ENCODE results near the gene STAM2.
"Not testable (repeated sequence)": the region's sequence is repeated elsewhere in the genome, so short reads cannot be mapped to it uniquely, and the experiment has no call there.

The STAM2 gene

DNA sequence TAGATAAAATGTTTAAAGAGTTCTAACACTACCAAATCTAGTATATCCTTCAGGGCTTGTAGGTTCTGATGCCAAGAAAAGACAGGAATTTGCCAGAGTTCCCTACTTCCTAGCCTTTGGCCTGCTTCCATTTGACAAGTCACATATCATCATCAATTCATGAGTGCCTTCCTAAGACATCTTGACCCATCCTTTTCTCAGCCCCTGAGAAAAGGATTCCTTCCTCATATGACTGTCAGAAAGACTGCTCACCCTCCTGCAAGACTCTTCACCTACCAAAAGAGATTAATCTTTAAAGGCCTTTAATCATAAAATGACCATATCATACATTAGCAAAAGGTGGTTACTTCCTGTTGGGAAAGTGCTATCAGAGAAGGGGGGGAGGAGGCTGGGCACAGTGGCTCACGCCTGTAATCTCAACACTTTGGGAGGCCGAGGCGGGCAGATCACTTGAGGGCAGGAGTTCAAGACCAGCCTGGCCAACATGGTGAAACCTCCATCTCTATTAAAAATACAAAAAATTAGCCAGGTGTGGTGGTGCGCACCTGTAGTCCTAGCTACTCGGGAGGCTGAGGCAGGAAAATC, 3.3 kb downstream of the STAM2 start:
- not testable (repeated sequence) for DNase-seq, ATAC-seq

DNA sequence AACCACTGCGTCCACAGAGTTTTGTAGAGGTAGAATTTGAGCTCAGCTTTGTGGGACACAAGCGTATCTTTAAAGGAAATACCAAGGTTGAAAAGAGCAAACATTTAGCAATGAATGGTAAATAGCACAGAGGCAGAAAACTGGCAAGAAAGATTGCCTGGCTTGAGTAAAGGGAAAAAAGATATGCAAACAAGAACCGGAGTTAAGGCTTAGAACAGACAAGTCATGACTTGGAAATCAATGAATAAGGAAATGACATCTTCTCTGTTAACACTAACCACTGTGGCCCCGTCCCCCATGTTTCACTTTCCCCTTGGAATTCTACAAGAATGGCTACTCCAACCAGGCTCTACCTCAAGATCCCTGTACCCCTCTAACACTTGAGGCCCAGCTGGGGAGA, 3.8 kb downstream of the STAM2 start:
- no peak for DNase-seq
- ATAC-seq, result no peak

DNA sequence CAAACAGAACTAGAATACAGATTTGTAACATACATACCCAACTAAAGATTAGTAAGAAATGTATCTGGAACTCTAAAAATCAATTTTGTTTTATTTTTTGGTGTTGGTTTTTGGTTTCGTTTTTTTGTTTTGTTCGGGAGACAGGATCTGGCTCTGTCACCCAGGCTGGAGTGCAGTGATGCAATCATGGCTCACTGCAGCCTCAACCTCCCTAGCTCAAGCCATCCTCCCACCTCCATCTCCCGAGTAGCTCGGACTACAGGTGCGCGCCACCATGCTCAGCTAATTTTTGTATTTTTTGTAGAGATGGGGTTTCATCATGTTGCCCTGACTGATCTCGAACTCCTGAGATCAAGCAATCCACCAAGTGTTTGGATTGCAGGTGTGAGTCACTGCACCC, 6.4 kb downstream of the STAM2 start:
- not testable (repeated sequence) for DNase-seq, ATAC-seq

DNA sequence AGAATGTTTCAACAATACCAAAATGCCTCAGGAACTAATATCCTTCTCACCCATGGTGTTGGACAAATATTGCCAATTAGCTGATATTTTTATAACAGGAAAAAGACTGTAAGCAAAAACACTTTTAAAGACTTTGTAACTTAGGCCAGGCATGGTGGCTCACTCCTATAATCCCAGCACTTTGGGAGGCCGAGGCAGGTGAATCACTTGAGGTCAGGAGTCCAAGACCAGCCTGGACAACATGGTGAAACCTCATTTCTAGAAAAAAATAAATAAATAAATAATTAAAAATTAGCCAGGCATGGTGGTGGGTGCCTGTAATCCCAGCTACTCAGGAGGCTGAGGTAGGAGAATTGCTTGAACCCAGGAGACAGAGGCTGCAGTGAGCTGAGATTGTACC, 8.1 kb downstream of the STAM2 start:
- not testable (repeated sequence) for DNase-seq, ATAC-seq

DNA sequence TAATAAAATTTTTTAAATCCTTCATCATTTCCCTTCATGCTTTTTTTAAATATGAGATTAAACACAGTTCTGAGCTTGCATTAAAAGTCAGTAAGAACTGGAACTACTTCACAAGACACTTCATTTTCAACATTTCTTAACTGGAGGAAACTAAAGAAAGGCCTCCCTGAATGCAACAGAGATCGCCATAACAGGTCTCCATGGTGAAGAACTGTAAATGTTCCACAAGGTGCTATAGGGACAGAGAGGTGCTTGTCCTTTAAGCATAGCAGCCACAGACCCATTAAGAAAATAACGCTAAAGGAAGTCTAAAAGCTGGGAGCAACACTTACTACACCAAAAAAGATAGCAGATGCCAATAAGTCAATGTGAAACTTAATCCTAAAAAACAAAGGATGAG, 8.5 kb downstream of the STAM2 start:
- DNase-seq (no peak), ATAC-seq (no peak)

DNA sequence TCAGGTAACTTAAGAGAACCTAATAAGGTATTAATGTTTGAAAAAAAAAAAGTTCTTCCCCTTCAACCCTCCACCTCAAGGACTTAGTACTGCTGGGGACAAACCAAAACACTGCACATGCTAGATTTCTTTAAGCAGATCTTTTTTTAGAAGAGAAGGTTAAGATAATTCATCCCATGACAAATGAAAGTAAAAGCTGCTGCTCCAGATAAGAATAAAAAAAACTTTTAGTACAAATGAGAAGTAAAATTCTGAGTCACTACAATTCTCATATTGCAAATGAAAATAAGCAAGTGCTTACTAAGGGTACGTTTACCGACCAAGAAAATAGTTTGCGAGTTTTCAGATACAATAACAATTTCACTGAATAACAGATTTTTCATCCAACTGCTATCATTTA, 8.9 kb downstream of the STAM2 start:
- peak; percentile 46 for ATAC-seq
- DNase-seq, result no peak

DNA sequence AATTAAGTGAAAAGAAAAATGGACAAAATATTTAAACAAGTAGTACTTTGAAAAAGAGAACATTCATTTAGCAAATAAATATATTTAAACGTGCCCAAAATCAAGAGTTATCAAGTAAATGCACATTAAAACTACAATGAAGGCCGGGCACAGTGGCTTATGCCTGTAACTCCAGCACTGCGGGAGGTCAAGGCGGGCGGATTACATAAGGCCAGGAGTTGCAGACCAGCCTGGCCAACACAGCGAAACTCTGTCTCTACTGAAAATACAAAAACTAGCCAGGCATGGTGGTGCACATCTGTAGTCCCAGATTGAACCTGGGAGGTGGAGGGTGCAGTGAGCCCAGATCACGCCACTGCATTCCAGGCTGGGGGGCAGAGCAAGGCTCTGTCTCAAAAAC, 9.8 kb downstream of the STAM2 start:
- ATAC-seq (no peak), DNase-seq (no peak)

DNA sequence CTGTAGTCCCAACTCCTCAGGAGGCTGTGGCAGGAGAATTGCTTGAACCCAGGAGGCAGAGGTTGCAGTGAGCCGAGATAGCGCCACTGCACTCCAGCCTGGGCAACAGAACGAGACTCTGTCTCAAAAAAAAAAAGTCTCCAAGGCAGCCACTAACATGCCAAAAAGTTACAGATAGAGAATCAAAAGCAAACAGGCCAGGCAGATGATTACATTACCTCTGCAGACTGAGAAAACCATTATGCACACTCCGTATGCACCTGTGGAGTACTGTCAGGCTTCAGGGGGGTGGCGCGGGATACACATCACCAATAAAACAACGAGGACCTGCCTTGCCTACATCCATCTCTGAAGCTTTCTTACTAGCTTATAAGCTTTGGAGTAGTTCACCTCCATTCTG, 10.3 kb downstream of the STAM2 start:
- no peak for ATAC-seq
- no peak for DNase-seq

DNA sequence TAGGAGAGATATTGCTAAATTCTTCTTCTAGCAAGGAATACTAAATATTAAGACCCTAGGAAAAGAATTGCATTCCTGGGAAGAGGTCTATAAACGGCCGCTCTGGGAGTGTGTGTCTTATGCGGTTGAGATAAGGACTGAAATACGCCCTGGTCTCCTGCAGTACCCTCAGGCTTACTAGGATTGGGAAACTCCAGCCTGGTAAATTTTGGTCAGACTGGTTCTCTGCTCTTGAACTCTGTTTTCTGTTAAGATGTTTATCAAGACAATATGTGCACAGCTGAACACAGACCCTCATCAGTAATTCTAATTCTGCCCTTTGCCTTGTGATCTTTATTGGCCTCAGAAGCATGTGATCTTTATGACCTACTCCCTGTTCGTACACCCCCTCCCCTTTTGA, 11.9 kb downstream of the STAM2 start:
- not testable (repeated sequence) for DNase-seq, ATAC-seq

DNA sequence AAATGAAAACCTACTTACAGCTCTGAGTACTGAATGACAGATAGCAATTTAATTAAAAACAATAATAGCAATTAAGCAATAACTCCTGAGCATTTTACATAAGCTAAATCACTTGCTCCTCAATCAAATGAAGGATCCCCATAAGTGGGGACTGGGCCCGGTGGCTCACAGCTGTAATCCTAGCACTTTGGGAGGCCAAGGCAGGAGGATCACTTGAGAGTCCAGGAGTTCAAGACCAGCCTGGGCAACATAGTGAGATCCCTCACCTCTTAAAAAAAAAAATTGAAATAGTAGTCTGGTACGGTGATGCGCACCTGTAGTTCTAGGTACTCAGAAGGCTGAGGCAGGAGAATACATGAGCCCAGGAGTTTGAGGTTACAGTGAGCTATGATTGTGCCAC, 13.4 kb downstream of the STAM2 start:
- DNase-seq (no peak), ATAC-seq (no peak)

DNA sequence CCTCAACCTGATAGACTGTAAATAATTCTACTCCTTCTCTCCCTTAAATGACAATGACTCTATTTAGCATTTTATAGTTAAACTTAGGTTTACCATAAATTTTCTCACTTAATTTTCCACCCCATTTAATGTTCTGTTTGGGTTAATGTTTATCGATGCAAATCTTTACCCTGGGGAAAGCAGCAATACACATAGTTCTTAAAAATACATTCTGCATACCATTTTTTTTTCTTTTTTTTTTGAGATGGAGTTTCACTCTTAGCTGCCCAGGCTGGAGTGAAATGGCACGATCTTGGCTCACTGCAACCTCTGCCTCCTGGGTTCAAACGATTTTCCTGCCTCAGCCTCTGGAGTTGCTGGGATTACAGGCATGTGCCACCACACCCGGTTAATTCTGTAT, 14.0 kb downstream of the STAM2 start:
- DNase-seq, result no peak
- ATAC-seq, result no peak

DNA sequence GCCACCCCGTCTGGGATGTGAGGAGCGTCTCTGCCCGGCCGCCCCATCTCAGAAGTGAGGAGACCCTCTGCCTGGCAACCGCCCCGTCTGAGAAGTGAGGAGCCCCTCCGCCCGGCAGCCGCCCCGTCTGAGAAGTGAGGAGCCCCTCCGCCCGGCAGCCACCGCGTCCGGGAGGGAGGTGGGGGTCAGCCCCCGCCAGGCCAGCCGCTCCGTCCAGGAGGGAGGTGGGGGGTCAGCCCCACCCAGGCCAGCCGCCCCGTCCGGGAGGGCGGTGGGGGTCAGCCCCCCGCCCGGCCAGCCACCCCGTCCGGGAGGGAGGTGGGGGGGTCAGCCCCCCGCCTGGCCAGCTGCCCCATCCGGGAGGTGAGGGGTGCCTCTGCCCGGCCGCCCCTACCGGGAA, 15.2 kb downstream of the STAM2 start:
- DNase-seq, ATAC-seq: not testable (repeated sequence)

DNA sequence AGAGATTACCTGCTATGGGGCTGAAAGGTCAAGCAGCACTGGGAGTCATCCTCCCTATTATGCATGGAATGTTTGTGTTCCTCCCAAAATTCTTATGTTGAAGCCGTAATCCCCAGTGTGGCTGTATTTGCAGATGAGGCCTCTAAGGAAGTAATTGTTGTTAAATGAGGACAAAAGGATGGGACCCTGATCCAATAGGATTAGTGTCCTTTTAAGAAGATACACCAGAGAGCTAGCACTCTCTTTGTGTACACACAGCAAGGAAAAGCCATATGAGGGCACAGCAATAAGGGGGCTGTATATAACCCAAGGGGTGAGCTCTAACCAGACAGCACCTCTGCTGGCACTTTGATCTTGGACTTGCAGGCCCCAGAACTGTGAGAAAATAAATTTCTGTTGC, 18.3 kb downstream of the STAM2 start:
- DNase-seq, result no peak
- no peak for ATAC-seq

DNA sequence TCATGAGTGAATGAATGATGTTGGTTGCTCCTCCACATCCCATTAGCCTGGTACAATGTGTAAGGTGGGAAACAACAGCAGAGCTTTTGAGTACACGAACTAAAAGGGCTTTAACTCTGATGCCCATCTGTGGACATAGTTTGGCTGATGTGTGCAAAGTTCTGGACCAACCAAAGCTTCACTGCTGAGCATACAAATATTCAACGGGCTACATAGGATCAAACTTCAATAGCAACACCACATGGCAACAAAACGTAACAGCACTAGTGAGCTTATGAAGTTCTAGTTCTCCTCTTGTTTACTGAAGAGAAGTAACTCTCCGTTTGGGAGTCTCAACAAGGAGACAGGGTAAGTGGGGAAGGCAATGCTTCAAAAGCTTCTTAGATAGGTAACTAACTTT, 20.4 kb downstream of the STAM2 start:
- ATAC-seq (no peak), DNase-seq (no peak)

DNA sequence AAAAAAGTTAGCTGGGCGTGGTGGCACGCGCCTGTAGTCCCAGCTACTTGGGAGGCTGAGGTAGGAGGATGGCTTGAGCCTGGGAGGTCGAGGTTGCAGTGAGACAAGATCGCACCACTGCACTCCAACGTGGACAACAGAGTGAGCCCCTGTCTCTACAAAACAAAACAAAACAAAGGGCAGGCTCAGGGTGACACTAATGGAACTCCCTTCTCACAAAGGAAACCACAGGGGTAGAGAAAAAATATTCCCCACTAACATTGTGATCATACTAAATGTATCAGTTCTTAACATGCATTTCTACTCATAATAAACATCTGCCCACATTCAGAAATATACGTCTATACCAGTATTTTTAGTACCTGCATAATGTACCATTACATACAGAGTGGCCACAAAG, 21.1 kb downstream of the STAM2 start:
- DNase-seq (no peak), ATAC-seq (no peak)

DNA sequence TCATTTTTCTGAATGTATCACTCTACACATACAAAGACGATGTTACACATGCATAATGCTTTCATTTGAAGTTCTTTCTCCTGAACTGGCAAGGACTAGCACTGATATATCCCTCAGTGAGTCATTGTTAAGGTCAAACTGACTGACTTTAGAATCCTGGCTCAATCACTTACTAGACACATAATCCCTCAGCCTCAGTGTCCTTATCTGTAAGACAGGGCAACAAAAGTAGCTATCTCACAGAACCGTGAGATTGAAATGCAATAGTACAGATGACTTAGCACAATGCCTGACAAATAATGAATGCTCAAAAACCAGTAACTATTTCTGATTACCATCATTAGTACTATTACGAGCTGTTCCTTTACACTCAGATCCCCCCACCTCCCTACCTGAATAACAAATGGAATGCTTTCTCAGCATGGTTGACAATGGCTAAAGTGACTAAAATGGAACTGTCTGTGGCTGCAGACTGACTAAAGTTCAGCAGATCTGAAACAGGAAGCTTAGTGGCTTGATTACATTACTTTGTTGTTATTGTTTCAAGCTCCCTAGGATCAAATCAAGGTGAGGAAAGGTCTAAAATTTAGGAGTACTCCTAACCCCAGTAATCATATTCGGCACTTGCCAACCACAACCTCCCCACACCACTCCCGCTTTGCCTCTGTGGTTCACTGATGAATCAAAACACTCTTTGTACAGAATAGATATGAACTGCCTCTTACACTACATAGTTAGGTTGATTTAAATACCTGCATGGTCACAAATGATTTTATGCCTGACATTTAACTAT, 40.9 kb downstream of the STAM2 start:
- DNase-seq (peak; percentile 27), ATAC-seq (peak; percentile 89)

DNA sequence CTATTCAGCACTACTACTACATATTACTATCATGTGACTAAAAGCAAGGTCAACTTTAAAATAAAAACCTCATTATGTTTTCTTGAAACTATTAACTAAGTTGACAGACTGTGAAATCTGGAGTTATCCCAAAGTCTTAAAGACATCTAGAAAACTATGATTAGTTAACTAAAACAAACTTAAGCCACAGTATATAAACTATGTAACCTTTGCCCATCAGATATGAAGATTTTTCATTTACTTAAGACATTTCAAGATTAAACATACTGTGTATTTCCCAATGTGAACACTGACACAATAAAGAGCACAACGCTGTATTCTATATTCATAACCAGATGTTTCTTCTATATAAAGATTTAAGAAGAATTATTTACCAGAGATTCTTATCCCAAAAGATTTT, 43.3 kb downstream of the STAM2 start:
- no peak for DNase-seq
- ATAC-seq, result no peak

DNA sequence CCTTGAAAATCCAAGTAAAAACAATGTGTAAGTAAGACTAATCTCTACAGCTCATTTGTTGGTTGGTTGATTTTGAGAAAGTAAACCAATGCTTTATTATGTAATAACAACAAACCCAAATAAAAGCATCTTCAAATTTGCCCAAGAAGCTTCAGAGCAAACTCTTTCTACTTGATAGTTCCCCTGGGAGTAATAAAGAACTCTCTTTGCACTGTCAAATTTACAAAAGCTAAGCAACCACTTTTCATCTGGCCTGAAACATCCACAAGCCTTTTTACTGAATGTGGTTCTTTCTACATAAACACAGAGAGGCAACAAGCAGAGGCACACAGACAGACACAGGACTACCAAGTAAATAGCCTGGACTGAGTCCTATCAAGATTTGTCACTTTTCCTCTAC, 47.9 kb downstream of the STAM2 start:
- DNase-seq (no peak), ATAC-seq (no peak)

DNA sequence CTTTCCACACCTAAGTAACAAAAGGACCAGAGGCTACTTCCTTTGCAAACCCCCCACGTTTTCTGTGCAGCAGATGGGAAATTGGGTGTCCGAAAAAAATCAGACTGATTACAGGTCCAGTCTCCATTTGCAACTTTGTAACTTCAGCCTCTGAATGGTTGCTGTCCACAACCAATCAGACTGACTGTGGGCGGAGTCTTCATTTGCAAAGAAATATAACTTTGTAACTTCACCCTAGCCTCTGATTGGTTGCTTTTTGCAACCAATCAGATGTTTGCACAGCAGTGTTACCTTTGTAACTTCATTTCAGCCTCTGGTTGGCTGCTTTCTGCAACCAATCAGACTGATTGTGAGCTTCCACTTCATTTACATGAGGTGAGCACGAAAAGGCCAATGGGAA, 48.9 kb downstream of the STAM2 start:
- no peak for ATAC-seq
- no peak for DNase-seq

DNA sequence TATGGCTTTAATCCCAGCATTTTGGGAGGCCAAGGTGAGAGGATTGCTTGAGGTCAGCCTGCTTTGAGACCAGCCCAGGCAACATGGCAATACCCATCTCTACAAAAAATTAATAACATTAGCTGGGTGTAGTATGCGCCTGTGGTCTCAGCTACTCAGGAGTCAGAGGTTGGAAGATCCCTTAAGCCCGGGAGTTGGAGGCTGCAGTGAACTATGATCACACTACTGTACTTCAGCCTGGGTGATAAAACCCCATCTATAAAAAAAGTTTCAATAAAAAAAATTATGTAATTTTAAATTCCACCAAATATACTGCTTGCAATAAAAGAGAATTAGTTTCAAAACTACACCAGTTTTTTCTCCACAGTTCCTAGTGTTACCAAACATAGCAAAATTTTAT, 53.4 kb downstream of the STAM2 start:
- DNase-seq (no peak), ATAC-seq (no peak)

DNA sequence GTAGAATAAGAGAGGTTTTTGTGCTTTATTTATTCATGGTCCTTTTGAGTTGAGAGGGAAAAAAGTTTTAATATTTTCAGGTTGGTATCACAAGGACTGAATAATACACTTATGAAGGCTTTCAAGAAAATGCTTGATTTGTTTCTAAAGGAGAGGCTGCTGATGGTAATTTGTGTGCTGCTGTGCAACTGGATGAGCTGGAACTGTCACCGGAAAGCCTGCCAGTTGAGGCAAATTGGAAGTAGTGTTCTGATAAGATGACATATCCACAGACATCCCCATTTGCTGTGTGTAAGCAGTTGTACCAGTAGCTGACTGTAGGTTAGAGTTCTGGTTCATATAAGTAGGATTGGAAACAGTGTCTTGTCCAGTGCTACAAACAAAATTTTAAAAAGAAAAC, 55.1 kb downstream of the STAM2 start:
- no peak for ATAC-seq
- no peak for DNase-seq

DNA sequence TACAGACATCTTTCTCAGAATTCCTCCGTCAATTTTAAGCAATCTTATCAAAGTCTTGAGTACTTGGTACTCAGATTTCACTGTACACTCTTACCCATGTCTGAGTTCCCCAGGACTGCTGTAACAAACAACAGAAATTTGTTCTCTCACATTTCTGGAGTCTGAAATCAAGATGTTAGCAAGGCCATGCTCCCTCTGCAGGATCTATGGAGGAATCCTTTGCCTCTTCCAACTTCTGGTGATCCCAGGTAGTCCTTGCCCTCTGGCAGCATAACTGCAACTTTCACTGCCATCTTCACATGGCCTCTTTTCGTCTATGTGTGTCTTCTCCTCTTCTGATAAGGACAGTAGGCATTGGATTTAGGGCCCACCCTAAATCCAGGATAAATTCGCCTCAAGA, 59.6 kb downstream of the STAM2 start:
- no peak for ATAC-seq
- no peak for DNase-seq

DNA sequence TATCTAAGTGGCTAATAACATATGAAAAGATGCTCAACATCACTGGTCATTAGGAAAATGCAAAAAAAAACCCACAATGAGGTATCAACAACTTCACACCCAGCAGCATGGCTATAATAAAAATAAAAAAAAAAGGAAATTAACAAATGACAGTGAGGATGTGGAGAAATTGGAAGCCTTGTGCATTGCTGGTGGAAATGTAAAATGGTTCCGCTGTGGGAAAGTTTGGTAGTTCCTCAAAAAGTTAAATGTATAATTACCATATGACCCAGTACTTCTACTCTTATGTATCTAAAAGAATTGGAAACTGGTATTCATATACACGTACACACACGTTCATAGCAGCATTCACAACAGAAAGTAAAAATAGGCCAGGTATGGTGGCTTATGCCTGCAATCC, 61.2 kb downstream of the STAM2 start:
- DNase-seq, result no peak
- no peak for ATAC-seq

DNA sequence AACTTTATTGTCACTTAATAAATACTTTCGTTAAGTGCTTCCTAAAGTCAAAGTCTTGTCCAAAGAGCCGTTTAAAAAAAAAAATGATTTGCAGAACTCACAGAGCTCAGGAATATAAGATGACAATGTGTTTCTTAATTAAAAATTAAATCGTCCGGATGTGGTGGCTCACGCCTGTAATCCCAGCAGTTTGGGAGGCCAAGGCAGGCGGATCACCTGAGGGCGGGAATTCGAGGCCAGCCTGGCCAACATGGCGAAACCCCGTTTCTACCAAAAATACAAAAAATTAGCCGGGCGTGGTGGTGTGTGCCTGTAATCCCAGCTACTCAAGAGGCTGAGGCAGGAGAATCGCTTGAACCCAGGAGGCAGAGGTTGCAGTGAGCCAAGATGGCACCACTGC, 68.4 kb downstream of the STAM2 start:
- not testable (repeated sequence) for ATAC-seq, DNase-seq

All from stimulated activated naive CD8-positive, alpha-beta T cell treated with anti-CD3 and anti-CD28 coated beads, Interleukin-15, Interleukin-2, amounts not matched to agents 100 U/mL and 50 U/mL, for 24 hours (primary cell).